Measurements from ENCODE around the gene PRR12.
"Not testable (repeated sequence)": the region's sequence is repeated elsewhere in the genome, so short reads cannot be mapped to it uniquely, and the experiment has no call there.

PRR12 gene

GRCh38 chr19:49616945-49617344 lies 26.0 kb downstream of the PRR12 start:
- peaks cover 15% of the 10 kb centered on the region for H3K36me3 ChIP-seq (ENCODE audit: control insufficient read depth, insufficient read depth, low read length)
- H3K4me1 ChIP-seq (ENCODE audit: control insufficient read depth, low read depth, low read length) = no peaks in the 10 kb centered on the region
- H3K23ac ChIP-seq (ENCODE audit: low read length) = no peak overlapping the region
- H3K4me2 ChIP-seq (ENCODE audit: low read length) = no peak overlapping the region
- no peak for DNase-seq
- peaks cover 10% of the 10 kb centered on the region for H3K79me2 ChIP-seq (ENCODE audit: control insufficient read depth, insufficient read depth, low read length)
- no peak overlapping the region for H2BK5ac ChIP-seq (ENCODE audit: low read length)
- H3K18ac ChIP-seq (ENCODE audit: low read length) = no peak overlapping the region
- H3K27me3 ChIP-seq (ENCODE audit: insufficient read depth, low read length, poor library complexity) = no peaks in the 10 kb centered on the region
- H2BK15ac ChIP-seq (replicated peaks; ENCODE audit: low read depth) = no peak overlapping the region
- H3K79me1 ChIP-seq (ENCODE audit: low read length) = peaks cover 14% of the 10 kb centered on the region
- no peak overlapping the region for H3K4me3 ChIP-seq (ENCODE audit: low read length)
- no peak overlapping the region for H3K27ac ChIP-seq (ENCODE audit: low read depth, low read length)
- no peak overlapping the region for H3K4ac ChIP-seq (ENCODE audit: low read depth, low read length)
- H2BK120ac ChIP-seq (ENCODE audit: low read depth, low read length) = no peak overlapping the region
- no peak overlapping the region for H4K5ac ChIP-seq (ENCODE audit: low read length)
- no peak overlapping the region for H2AK5ac ChIP-seq (ENCODE audit: low read length)
- no CpG with 5 or more reads among the region's 7 CpGs for WGBS (ENCODE audit: extremely low coverage, insufficient coverage, low lambda C conversion rate)
- H3K56ac ChIP-seq (ENCODE audit: low read length) = no peak overlapping the region
- H4K8ac ChIP-seq (ENCODE audit: low read depth, low read length) = no peak overlapping the region
- H3K9ac ChIP-seq (ENCODE audit: low read length) = no peak overlapping the region

DNA sequence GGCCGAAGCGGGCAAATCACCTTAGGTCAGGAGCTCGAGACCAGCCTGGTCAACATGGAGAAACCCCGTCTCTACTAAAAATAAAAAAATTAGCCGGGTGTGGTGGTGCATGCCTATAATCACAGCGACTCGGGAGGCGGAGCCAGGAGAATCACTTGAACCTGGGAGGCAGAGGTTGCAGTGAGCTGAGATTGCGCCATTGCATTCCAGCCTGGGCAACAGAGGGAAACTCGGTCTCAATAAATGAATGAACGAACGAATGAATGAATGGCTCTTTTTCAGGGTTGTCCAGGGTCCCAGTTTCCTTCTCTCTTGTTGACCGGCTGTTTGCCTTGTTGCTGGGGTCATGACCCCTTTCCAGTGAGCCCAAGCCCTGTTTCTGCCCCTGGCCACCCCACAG lies 26.9 kb downstream of the PRR12 start:
- H4K5ac ChIP-seq (ENCODE audit: low read length); H3K27me3 ChIP-seq (ENCODE audit: insufficient read depth, low read length, poor library complexity); H3K4me3 ChIP-seq (ENCODE audit: low read length); H3K79me2 ChIP-seq (ENCODE audit: control insufficient read depth, insufficient read depth, low read length); H3K18ac ChIP-seq (ENCODE audit: low read length); H2BK5ac ChIP-seq (ENCODE audit: low read length); H3K79me1 ChIP-seq (ENCODE audit: low read length); H3K23ac ChIP-seq (ENCODE audit: low read length); H3K27ac ChIP-seq (ENCODE audit: low read depth, low read length); H2BK120ac ChIP-seq (ENCODE audit: low read depth, low read length); H2AK5ac ChIP-seq (ENCODE audit: low read length); H3K9ac ChIP-seq (ENCODE audit: low read length); H4K8ac ChIP-seq (ENCODE audit: low read depth, low read length); H2BK15ac ChIP-seq (replicated peaks; ENCODE audit: low read depth); H3K4ac ChIP-seq (ENCODE audit: low read depth, low read length); DNase-seq; H3K4me1 ChIP-seq (ENCODE audit: control insufficient read depth, low read depth, low read length); H3K56ac ChIP-seq (ENCODE audit: low read length); H3K4me2 ChIP-seq (ENCODE audit: low read length): not testable (repeated sequence)
- peaks cover 15% of the 10 kb centered on the region for H3K36me3 ChIP-seq (ENCODE audit: control insufficient read depth, insufficient read depth, low read length)
- whole genome bisulfite sequencing (ENCODE audit: extremely low coverage, insufficient coverage, low lambda C conversion rate) = no CpG with 5 or more reads among the region's 13 CpGs

DNA sequence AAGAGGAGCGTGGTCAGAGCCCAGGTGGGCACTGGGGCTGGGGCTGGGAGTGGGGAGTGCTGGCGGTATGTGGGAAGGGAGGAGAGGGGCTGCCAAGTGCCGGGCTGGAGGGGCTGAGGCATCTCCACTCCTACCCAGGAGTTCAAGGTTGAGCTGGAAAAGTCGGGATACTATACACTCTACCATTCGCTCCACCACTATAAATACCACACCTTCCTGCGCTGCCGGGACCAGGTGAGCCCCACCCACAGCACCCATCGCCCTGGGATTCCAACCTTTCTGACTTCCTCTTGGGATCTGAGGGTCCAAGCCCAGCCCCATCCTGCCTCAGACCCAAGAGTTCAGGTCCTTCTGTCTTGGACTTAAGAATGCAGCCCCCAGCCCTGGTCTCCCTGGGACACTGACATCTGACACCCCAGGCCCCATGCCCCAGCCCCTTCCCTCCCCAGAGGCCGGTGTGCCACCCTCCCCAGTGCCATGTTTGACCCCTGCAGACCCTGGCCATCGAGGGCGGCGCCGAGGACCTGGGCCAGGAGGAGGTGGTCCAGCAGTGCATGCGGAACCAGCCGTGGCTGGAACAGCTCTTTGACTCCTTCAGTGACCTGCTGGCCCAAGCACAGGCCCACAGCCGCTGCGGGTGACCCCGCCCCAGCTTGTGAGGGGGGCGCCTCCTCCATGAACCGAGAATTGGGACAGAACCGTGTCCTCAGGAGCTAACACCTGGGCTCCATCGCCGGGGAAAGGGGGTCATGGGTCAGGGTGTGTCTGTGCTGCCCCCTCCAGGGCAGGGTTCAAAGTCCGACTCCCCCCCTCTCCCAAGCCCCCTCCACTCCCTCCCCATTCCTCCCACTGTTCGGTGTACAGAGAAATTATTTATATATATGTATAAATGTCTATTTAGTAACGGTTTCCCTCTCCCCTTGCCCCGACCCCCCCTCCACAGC lies 34.3 kb downstream of the PRR12 start:
- H3K4ac ChIP-seq (ENCODE audit: low read depth, low read length) = no peak overlapping the region
- no peak for DNase-seq
- no peaks in the 10 kb centered on the region for H3K27me3 ChIP-seq (ENCODE audit: insufficient read depth, low read length, poor library complexity)
- H3K4me1 ChIP-seq (ENCODE audit: control insufficient read depth, low read depth, low read length) = no peaks in the 10 kb centered on the region
- H2BK15ac ChIP-seq (replicated peaks; ENCODE audit: low read depth) = no peak overlapping the region
- H2BK5ac ChIP-seq (ENCODE audit: low read length) = no peak overlapping the region
- H3K23ac ChIP-seq (ENCODE audit: low read length) = no peak overlapping the region
- H2BK120ac ChIP-seq (ENCODE audit: low read depth, low read length) = no peak overlapping the region
- H3K56ac ChIP-seq (ENCODE audit: low read length) = no peak overlapping the region
- no peak overlapping the region for H4K5ac ChIP-seq (ENCODE audit: low read length)
- H3K9ac ChIP-seq (ENCODE audit: low read length) = no peak overlapping the region
- H2AK5ac ChIP-seq (ENCODE audit: low read length) = no peak overlapping the region
- no peak overlapping the region for H3K27ac ChIP-seq (ENCODE audit: low read depth, low read length)
- no peak overlapping the region for H4K8ac ChIP-seq (ENCODE audit: low read depth, low read length)
- peaks cover 2% of the 10 kb centered on the region for H3K36me3 ChIP-seq (ENCODE audit: control insufficient read depth, insufficient read depth, low read length)
- H3K4me3 ChIP-seq (ENCODE audit: low read length) = no peak overlapping the region
- no peaks in the 10 kb centered on the region for H3K79me1 ChIP-seq (ENCODE audit: low read length)
- no peaks in the 10 kb centered on the region for H3K79me2 ChIP-seq (ENCODE audit: control insufficient read depth, insufficient read depth, low read length)
- H3K18ac ChIP-seq (ENCODE audit: low read length) = no peak overlapping the region
- no peak overlapping the region for H3K4me2 ChIP-seq (ENCODE audit: low read length)
- WGBS (ENCODE audit: extremely low coverage, insufficient coverage, low lambda C conversion rate) = no CpG with 5 or more reads among the region's 27 CpGs

- no peak overlapping the region for H3K4ac ChIP-seq (ENCODE audit: low read depth, low read length)
- H2BK120ac ChIP-seq (ENCODE audit: low read depth, low read length) = no peak overlapping the region
- no peaks in the 10 kb centered on the region for H3K79me2 ChIP-seq (ENCODE audit: control insufficient read depth, insufficient read depth, low read length)
- no CpG with 5 or more reads among the region's 11 CpGs for WGBS (ENCODE audit: extremely low coverage, insufficient coverage, low lambda C conversion rate)
- H3K27me3 ChIP-seq (ENCODE audit: insufficient read depth, low read length, poor library complexity) = no peaks in the 10 kb centered on the region
- H2AK5ac ChIP-seq (ENCODE audit: low read length) = no peak overlapping the region
- no peak overlapping the region for H4K5ac ChIP-seq (ENCODE audit: low read length)
- no peak overlapping the region for H3K4me2 ChIP-seq (ENCODE audit: low read length)
- peaks cover 2% of the 10 kb centered on the region for H3K36me3 ChIP-seq (ENCODE audit: control insufficient read depth, insufficient read depth, low read length)
- no peaks in the 10 kb centered on the region for H3K4me1 ChIP-seq (ENCODE audit: control insufficient read depth, low read depth, low read length)
- H3K18ac ChIP-seq (ENCODE audit: low read length) = no peak overlapping the region
- H4K8ac ChIP-seq (ENCODE audit: low read depth, low read length) = no peak overlapping the region
- H3K4me3 ChIP-seq (ENCODE audit: low read length) = no peak overlapping the region
- no peak overlapping the region for H2BK5ac ChIP-seq (ENCODE audit: low read length)
- H3K27ac ChIP-seq (ENCODE audit: low read depth, low read length) = no peak overlapping the region
- no peaks in the 10 kb centered on the region for H3K79me1 ChIP-seq (ENCODE audit: low read length)
- no peak overlapping the region for H2BK15ac ChIP-seq (replicated peaks; ENCODE audit: low read depth)
- no peak overlapping the region for H3K9ac ChIP-seq (ENCODE audit: low read length)
- no peak overlapping the region for H3K23ac ChIP-seq (ENCODE audit: low read length)
- no peak overlapping the region for H3K56ac ChIP-seq (ENCODE audit: low read length)
- DNase-seq = no peak
Observed at GRCh38 chr19:49626226-49626625, 35.2 kb downstream of the PRR12 start.

- no peak overlapping the region for H3K4me3 ChIP-seq (ENCODE audit: low read length)
- H3K18ac ChIP-seq (ENCODE audit: low read length) = no peak overlapping the region
- no CpG with 5 or more reads among the region's 9 CpGs for WGBS (ENCODE audit: extremely low coverage, insufficient coverage, low lambda C conversion rate)
Observed at GRCh38 chr19:49629659-49630058, 38.7 kb downstream of the PRR12 start.

More at GRCh38 chr19:49629659-49630058, 38.7 kb downstream of the PRR12 start:
- H3K4me2 ChIP-seq (ENCODE audit: low read length) = no peak overlapping the region
- no peak overlapping the region for H3K27ac ChIP-seq (ENCODE audit: low read depth, low read length)
- no peaks in the 10 kb centered on the region for H3K79me2 ChIP-seq (ENCODE audit: control insufficient read depth, insufficient read depth, low read length)
- H3K56ac ChIP-seq (ENCODE audit: low read length) = no peak overlapping the region
- H4K5ac ChIP-seq (ENCODE audit: low read length) = no peak overlapping the region
- H2BK15ac ChIP-seq (replicated peaks; ENCODE audit: low read depth) = no peak overlapping the region
- H3K27me3 ChIP-seq (ENCODE audit: insufficient read depth, low read length, poor library complexity) = no peaks in the 10 kb centered on the region
- H3K36me3 ChIP-seq (ENCODE audit: control insufficient read depth, insufficient read depth, low read length) = no peaks in the 10 kb centered on the region
- H2BK5ac ChIP-seq (ENCODE audit: low read length) = no peak overlapping the region
- H3K23ac ChIP-seq (ENCODE audit: low read length) = no peak overlapping the region
- H2AK5ac ChIP-seq (ENCODE audit: low read length) = no peak overlapping the region
- H3K4me1 ChIP-seq (ENCODE audit: control insufficient read depth, low read depth, low read length) = no peaks in the 10 kb centered on the region
- H2BK120ac ChIP-seq (ENCODE audit: low read depth, low read length) = no peak overlapping the region
- no peak overlapping the region for H3K4ac ChIP-seq (ENCODE audit: low read depth, low read length)
- no peak overlapping the region for H3K9ac ChIP-seq (ENCODE audit: low read length)
- no peaks in the 10 kb centered on the region for H3K79me1 ChIP-seq (ENCODE audit: low read length)
- no peak for DNase-seq
- no peak overlapping the region for H4K8ac ChIP-seq (ENCODE audit: low read depth, low read length)
